HG03060 (cell line): ENCODE results near the gene CDCA7L.

Experiments
- ATAC-seq: cut with Tn5 transposase; IDR thresholded peaks from one replicate; pipeline ENCODE4 v1.9.1; 2021; ENCODE audit warnings: low read depth, moderate number of reproducible peaks; ENCODE audit not compliant: unreplicated experiment

Gene CDCA7L

GRCh38 chr7:21945454-21946221 lies at the start of gene CDCA7L:
CDCA7L (minus strand) TSS chr7:21945899; CDS start chr7:21945804, 95 bp downstream.
- ATAC-seq, result peak; percentile 54

GRCh38 chr7:21986096-21986495 lies 40.4 kb upstream of the CDCA7L start:
- no peak for ATAC-seq

- no peak for ATAC-seq
Measured at GRCh38 chr7:21984042-21984441, 38.3 kb upstream of the CDCA7L start.

GRCh38 chr7:21983056-21983455 lies 37.4 kb upstream of the CDCA7L start:
- no peak for ATAC-seq

- ATAC-seq, result no peak
Measured at GRCh38 chr7:21981524-21981923, 35.8 kb upstream of the CDCA7L start.

GRCh38 chr7:21980926-21981500 lies 35.3 kb upstream of the CDCA7L start:
- ATAC-seq, result no peak

- ATAC-seq, result no peak
Measured at GRCh38 chr7:21972397-21972784, 26.7 kb upstream of the CDCA7L start.

GRCh38 chr7:21971780-21972396 lies 26.2 kb upstream of the CDCA7L start:
- no peak for ATAC-seq

GRCh38 chr7:21969822-21970221 lies 24.1 kb upstream of the CDCA7L start:
- no peak for ATAC-seq

GRCh38 chr7:21967598-21968003 lies 21.9 kb upstream of the CDCA7L start:
- no peak for ATAC-seq

GRCh38 chr7:21966271-21966670 lies 20.6 kb upstream of the CDCA7L start:
- ATAC-seq, result peak; percentile 87

- no peak for ATAC-seq
Measured at GRCh38 chr7:21965291-21965690, 19.6 kb upstream of the CDCA7L start.

GRCh38 chr7:21962677-21963076 lies 17.0 kb upstream of the CDCA7L start:
- no peak for ATAC-seq

GRCh38 chr7:21960922-21961321 lies 15.2 kb upstream of the CDCA7L start:
- no peak for ATAC-seq

GRCh38 chr7:21959387-21959776 lies 13.7 kb upstream of the CDCA7L start:
- ATAC-seq, result no peak

GRCh38 chr7:21953781-21954180 lies 8.1 kb upstream of the CDCA7L start:
- ATAC-seq, result no peak

- no peak for ATAC-seq
Measured at GRCh38 chr7:21948887-21949540, 3.3 kb upstream of the CDCA7L start.

GRCh38 chr7:21948364-21948763 lies 2.7 kb upstream of the CDCA7L start:
- ATAC-seq, result no peak

GRCh38 chr7:21947946-21948345 lies 2.2 kb upstream of the CDCA7L start:
- no peak for ATAC-seq

GRCh38 chr7:21947056-21947455 lies 1.4 kb upstream of the CDCA7L start:
- no peak for ATAC-seq

GRCh38 chr7:21946222-21946709 lies 567 bp upstream of the CDCA7L start:
- ATAC-seq, result no peak
